SK-N-SH (cell line): ENCODE results near the gene ALG3.

Experiments used
- EZH2phosphoT487 ChIP-seq: fragments of 200-600 bp; sonication (generic); IDR thresholded peaks from 2 replicates; pipeline ENCODE4 v1.6.1; 2017; ENCODE audit warnings: low read depth, mixed run types, mild to moderate bottlenecking, antibody characterized with exemption, moderate library complexity, borderline replicate concordance
- FOXM1 ChIP-seq: IDR thresholded peaks from 2 replicates; pipeline ENCODE4 v1.4.0; 2012; ENCODE audit warnings: low read depth, mild to moderate bottlenecking
- GABPA ChIP-seq: IDR thresholded peaks from 2 replicates; pipeline ENCODE4 v1.4.0; 2012; ENCODE audit warnings: low read depth, mild to moderate bottlenecking
- IRF3 ChIP-seq: fragments of 150-350 bp; IDR thresholded peaks from 2 replicates; pipeline ENCODE4 v1.6.1; 2016; ENCODE audit warnings: mild to moderate bottlenecking, low read depth, low read length
- JUND ChIP-seq: IDR thresholded peaks from 2 replicates; pipeline ENCODE4 v1.4.0; 2012
- MAX ChIP-seq: IDR thresholded peaks from 2 replicates; pipeline ENCODE4 v1.4.0; 2012; ENCODE audit warnings: low read depth
- POLR2AphosphoS5 ChIP-seq: IDR thresholded peaks from 2 replicates; pipeline ENCODE4 v1.6.1; 2012; ENCODE audit warnings: low read depth, low read length
- RAD21 ChIP-seq: IDR thresholded peaks from 2 replicates; pipeline ENCODE4 v1.6.1; 2012; ENCODE audit warnings: mild to moderate bottlenecking, low read length
- SIN3A ChIP-seq: IDR thresholded peaks from 2 replicates; pipeline ENCODE4 v1.6.1; 2012; ENCODE audit warnings: low read depth, mild to moderate bottlenecking, low read length, moderate library complexity, borderline replicate concordance
- YY1 ChIP-seq: IDR thresholded peaks from 2 replicates; pipeline ENCODE4 v1.4.0; 2012; ENCODE audit warnings: low read depth, mild to moderate bottlenecking
- TF ChIP-seq, protein P1 (sequence below): fragments of 150-350 bp; IDR thresholded peaks from 2 replicates; pipeline ENCODE4 v1.6.1; 2017; ENCODE audit warnings: antibody characterized with exemption, low read length, low read depth, borderline replicate concordance
- TF ChIP-seq, protein P2 (sequence below): fragments of 200-600 bp; sonication (generic); IDR thresholded peaks from 2 replicates; pipeline ENCODE4 v1.6.1; 2017; ENCODE audit warnings: antibody characterized with exemption, mild to moderate bottlenecking, moderate library complexity
- TF ChIP-seq, protein P3 (sequence below): IDR thresholded peaks from 2 replicates; pipeline ENCODE4; 2012

GRCh38 chr3:184272269-184272668, 23.5 kb upstream of the ALG3 start:
- TF ChIP-seq, protein P1, sequence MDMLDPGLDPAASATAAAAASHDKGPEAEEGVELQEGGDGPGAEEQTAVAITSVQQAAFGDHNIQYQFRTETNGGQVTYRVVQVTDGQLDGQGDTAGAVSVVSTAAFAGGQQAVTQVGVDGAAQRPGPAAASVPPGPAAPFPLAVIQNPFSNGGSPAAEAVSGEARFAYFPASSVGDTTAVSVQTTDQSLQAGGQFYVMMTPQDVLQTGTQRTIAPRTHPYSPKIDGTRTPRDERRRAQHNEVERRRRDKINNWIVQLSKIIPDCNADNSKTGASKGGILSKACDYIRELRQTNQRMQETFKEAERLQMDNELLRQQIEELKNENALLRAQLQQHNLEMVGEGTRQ = no peak
- TF ChIP-seq MAX (no peak), RAD21 (no peak), IRF3 (no peak), GABPA (no peak), JUND (no peak), SIN3A (no peak), FOXM1 (no peak), YY1 (no peak), POLR2AphosphoS5 (no peak), EZH2phosphoT487 (no peak)
- TF ChIP-seq, protein P2, sequence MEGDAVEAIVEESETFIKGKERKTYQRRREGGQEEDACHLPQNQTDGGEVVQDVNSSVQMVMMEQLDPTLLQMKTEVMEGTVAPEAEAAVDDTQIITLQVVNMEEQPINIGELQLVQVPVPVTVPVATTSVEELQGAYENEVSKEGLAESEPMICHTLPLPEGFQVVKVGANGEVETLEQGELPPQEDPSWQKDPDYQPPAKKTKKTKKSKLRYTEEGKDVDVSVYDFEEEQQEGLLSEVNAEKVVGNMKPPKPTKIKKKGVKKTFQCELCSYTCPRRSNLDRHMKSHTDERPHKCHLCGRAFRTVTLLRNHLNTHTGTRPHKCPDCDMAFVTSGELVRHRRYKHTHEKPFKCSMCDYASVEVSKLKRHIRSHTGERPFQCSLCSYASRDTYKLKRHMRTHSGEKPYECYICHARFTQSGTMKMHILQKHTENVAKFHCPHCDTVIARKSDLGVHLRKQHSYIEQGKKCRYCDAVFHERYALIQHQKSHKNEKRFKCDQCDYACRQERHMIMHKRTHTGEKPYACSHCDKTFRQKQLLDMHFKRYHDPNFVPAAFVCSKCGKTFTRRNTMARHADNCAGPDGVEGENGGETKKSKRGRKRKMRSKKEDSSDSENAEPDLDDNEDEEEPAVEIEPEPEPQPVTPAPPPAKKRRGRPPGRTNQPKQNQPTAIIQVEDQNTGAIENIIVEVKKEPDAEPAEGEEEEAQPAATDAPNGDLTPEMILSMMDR = no peak
- TF ChIP-seq, protein P3, sequence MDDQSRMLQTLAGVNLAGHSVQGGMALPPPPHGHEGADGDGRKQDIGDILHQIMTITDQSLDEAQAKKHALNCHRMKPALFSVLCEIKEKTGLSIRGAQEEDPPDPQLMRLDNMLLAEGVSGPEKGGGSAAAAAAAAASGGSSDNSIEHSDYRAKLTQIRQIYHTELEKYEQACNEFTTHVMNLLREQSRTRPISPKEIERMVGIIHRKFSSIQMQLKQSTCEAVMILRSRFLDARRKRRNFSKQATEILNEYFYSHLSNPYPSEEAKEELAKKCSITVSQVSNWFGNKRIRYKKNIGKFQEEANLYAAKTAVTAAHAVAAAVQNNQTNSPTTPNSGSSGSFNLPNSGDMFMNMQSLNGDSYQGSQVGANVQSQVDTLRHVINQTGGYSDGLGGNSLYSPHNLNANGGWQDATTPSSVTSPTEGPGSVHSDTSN = no peak
